NOMO-1 treated with dmso at 0.1 percent for 144 hours (cell line): Measurements from ENCODE around the gene RHOT1.
"Not testable (repeated sequence)": the region's sequence is repeated elsewhere in the genome, so short reads cannot be mapped to it uniquely, and the experiment has no call there.

ENCODE experiments used
- DNase-seq: peaks from one replicate; lab custom pipeline; 2025; ENCODE audit not compliant: unreplicated experiment; lab: John Stamatoyannopoulos, UW

RHOT1 gene

GRCh38 chr17:32222621-32223020 is 80.3 kb downstream of the RHOT1 start:
- DNase-seq: no peak

GRCh38 chr17:32223703-32224102 is 81.4 kb downstream of the RHOT1 start:
- no peak for DNase-seq

- no peak for DNase-seq
Measured at GRCh38 chr17:32226886-32227285, 84.6 kb downstream of the RHOT1 start.

- DNase-seq: no peak
Measured at GRCh38 chr17:32227910-32228309, 85.6 kb downstream of the RHOT1 start.

GRCh38 chr17:32235588-32235987 is 93.3 kb downstream of the RHOT1 start:
- no peak for DNase-seq

GRCh38 chr17:32239456-32239855 is 97.2 kb downstream of the RHOT1 start:
- no peak for DNase-seq

- no peak for DNase-seq
Measured at GRCh38 chr17:32240750-32241149, 98.4 kb downstream of the RHOT1 start.

- no peak for DNase-seq
Measured at GRCh38 chr17:32241640-32242039, 99.3 kb downstream of the RHOT1 start.

GRCh38 chr17:32249475-32249874 is 107.2 kb downstream of the RHOT1 start:
- DNase-seq: no peak

- peak; percentile 37 for DNase-seq
Measured at GRCh38 chr17:32253117-32253611, 110.9 kb downstream of the RHOT1 start.

- DNase-seq: no peak
Measured at GRCh38 chr17:32256012-32256700, 113.9 kb downstream of the RHOT1 start.

GRCh38 chr17:32256701-32257019 is 114.4 kb downstream of the RHOT1 start:
- DNase-seq: no peak

- DNase-seq: no peak
Measured at GRCh38 chr17:32258383-32259140, 116.3 kb downstream of the RHOT1 start.

GRCh38 chr17:32259586-32259985 is 117.3 kb downstream of the RHOT1 start:
- no peak for DNase-seq

GRCh38 chr17:32261417-32261736 is 119.1 kb downstream of the RHOT1 start:
- no peak for DNase-seq

- DNase-seq: no peak
Measured at GRCh38 chr17:32261936-32262510, 119.7 kb downstream of the RHOT1 start.

GRCh38 chr17:32263515-32263914 is 121.2 kb downstream of the RHOT1 start:
- not testable (repeated sequence) for DNase-seq

- DNase-seq: no peak
Measured at GRCh38 chr17:32264140-32264799, 122.0 kb downstream of the RHOT1 start.

- no peak for DNase-seq
Measured at GRCh38 chr17:32264823-32265191, 122.5 kb downstream of the RHOT1 start.

GRCh38 chr17:32265192-32265923 is 123.1 kb downstream of the RHOT1 start, which contains the start of gene RHBDL3:
Gene RHBDL3 (plus strand): TSS chr17:32265832. CDS start chr17:32266190, 358 bp downstream.
- no peak for DNase-seq

- no peak for DNase-seq
Measured at GRCh38 chr17:32266051-32266388, 123.7 kb downstream of the RHOT1 start.
